ENCODE results near the gene GNA12.
"Not testable (repeated sequence)": the region's sequence is repeated elsewhere in the genome, so short reads cannot be mapped to it uniquely, and the experiment has no call there.

DNA sequence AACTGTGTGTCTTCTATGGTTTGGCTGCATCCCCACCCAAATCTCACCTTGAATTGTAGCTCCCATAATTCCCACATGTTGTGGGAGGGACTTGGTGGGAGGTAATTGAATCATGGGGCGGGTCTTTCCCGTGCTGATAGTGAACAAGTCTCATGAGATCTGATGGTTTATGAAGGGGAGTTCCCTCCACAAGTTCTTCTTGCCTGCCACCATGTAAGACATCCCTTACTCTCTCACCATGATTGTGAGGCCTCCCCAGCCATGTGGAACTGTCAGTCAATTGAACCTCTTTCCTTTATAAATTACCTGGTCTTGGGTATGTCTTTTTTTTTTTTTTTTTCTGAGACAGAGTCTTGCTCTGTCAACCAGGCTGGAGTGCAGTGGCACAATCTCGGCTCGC is 9.4 kb upstream of the GNA12 start:
- TF ChIP-seq, protein P1, sequence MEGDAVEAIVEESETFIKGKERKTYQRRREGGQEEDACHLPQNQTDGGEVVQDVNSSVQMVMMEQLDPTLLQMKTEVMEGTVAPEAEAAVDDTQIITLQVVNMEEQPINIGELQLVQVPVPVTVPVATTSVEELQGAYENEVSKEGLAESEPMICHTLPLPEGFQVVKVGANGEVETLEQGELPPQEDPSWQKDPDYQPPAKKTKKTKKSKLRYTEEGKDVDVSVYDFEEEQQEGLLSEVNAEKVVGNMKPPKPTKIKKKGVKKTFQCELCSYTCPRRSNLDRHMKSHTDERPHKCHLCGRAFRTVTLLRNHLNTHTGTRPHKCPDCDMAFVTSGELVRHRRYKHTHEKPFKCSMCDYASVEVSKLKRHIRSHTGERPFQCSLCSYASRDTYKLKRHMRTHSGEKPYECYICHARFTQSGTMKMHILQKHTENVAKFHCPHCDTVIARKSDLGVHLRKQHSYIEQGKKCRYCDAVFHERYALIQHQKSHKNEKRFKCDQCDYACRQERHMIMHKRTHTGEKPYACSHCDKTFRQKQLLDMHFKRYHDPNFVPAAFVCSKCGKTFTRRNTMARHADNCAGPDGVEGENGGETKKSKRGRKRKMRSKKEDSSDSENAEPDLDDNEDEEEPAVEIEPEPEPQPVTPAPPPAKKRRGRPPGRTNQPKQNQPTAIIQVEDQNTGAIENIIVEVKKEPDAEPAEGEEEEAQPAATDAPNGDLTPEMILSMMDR (IDR thresholded peaks at IDR 0.05 in 4 of 5, conservative IDR thresholded peaks at IDR 0.05 in 1 of 5): not testable (repeated sequence)
- not testable (repeated sequence) for TF ChIP-seq POLR2A (IDR thresholded peaks at IDR 0.05)
